HFF-Myc (cell line): ENCODE measurements around the gene MINK1.

Experiments
- DNase-seq: peaks from one replicate; pipeline ENCODE4 v3.0.0-alpha.2; 2011; ENCODE audit warnings: low read depth; ENCODE audit errors: extremely low read depth
- H3K4me3 ChIP-seq: replicated peaks from 2 replicates; pipeline ENCODE4 v1.5.1; 2011; ENCODE audit warnings: low read depth, mild to moderate bottlenecking, control low read depth, low read length
- TF ChIP-seq, protein P1 (sequence below): IDR thresholded peaks from 2 replicates; pipeline ENCODE4 v1.5.1; 2012; ENCODE audit warnings: mild to moderate bottlenecking, low read depth, low read length, control low read depth; ENCODE audit errors: missing control alignments

Gene MINK1

DNA sequence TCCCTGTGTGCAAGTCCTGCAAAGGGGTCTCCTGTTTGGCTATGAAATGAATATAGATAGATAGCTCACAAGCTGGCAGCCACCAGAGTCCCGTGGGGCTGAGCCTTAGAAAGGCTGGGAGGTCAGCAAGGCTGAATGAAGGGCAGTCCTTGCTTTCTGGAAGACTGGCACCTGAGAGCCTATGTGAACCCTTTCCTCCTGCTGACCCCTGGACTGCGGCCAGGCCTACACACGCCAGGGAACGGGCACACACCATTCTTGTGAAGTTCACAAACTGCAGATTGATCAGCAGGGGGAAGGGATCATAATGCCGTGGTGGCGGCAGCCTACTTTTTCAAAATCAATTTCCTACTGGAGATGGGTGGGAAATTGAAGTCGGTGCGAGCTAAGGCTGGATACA is 65.2 kb downstream of the MINK1 start:
- no peak overlapping the region for H3K4me3 ChIP-seq
- TF ChIP-seq, protein P1, sequence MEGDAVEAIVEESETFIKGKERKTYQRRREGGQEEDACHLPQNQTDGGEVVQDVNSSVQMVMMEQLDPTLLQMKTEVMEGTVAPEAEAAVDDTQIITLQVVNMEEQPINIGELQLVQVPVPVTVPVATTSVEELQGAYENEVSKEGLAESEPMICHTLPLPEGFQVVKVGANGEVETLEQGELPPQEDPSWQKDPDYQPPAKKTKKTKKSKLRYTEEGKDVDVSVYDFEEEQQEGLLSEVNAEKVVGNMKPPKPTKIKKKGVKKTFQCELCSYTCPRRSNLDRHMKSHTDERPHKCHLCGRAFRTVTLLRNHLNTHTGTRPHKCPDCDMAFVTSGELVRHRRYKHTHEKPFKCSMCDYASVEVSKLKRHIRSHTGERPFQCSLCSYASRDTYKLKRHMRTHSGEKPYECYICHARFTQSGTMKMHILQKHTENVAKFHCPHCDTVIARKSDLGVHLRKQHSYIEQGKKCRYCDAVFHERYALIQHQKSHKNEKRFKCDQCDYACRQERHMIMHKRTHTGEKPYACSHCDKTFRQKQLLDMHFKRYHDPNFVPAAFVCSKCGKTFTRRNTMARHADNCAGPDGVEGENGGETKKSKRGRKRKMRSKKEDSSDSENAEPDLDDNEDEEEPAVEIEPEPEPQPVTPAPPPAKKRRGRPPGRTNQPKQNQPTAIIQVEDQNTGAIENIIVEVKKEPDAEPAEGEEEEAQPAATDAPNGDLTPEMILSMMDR, result no peak
- no peak for DNase-seq

DNA sequence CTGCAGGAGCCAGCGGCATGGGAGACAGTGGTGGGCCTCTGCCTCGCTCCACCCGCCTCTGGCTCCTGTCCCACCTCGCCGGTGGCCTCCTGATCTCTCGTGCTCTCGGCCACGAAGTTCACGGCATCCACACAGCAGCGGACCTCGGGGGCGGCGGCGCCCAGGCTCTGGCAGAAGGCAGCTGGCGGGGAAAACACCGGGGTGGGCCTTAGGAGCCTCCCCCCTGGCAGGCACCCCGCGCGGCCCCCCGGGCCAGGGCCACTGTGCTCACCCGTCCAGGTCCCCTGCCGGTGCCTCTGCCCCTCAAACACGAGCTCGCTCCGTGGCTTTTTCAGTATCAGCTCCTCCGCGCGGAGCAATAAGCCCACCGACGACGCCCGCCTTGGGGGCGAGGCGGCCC is 65.8 kb downstream of the MINK1 start:
- DNase-seq, result no peak
- TF ChIP-seq, protein P1, result no peak
- H3K4me3 ChIP-seq, result peak overlapping the region; percentile 19

GRCh38 chr17:4899341-4900230 is 66.4 kb downstream of the MINK1 start, which contains the start of gene C17orf107:
Gene C17orf107, plus strand, starts transcription at chr17:4899536. Its CDS starts 227 bp downstream, at chr17:4899763.
- TF ChIP-seq, protein P1, result no peak
- peak; percentile 51 for DNase-seq
- peak within 1 kb of the TSS; percentile 19 for H3K4me3 ChIP-seq

DNA sequence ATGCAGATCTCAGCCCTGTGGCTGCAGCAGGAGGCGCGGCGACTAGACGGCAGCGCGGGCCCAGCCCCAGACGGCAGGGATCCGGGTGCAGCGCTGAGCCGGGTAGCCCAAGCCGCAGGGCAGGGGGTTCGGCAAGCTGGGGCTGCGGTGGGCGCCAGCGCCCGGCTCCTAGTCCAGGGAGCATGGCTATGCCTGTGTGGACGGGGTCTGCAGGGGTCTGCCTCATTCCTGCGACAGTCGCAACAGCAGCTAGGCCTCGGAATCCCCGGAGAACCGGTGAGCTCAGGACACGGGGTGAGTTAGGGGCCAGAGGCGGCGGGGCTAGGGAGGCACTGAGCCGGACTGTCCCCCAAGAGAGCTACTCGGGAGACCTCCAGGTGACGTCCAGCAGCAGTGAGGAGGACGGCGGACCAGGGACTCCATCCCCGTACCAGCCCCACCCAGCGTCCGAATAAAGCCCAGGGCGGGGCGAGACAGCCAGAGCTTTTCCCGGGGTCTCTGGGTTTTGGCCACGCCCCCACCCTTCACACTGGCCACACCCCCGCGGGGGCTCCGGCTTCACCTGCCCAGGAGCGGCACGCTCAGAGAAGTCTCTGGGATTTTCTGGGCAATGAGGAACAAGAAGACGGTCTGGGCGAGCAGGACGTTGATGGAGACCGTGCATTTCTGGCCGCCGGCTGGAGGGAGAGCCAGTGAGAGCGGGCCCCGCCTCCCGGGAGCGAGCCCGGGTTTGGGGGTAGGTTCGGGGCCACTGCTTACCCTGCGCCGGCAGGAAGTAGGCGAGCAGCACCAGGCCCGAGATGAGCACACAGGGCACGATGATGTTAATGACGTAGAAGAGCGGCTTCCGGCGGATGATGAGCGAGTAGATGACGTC is 67.3 kb downstream of the MINK1 start:
- H3K4me3 ChIP-seq, result no peak overlapping the region
- TF ChIP-seq, protein P1, result no peak
- no peak for DNase-seq

DNA sequence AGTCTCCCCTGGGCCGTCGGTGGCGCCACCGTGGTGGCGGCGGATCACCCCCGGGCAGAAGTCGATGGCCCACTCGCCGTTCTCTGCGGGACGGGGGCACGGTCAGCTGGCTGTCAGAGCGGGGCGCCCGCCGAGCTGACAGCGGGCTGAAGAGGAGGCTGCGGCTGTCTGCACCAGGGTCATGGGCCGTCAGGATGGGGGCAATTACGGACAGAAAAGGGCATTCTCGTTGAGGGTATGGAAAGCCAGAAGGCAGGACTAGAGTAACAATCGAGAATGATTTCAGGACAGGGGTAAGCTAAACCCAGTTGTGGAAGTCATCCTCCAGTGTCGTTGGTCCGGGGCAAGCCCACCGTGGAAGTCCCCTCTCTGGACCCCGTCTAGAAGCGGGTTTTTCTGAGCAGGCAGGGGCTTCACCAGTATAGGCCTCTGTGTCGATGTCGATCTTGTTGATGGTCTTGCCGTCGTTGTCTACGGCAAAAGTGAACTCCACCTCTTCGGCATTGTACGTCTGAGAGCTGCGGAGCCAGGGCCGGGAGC is 68.0 kb downstream of the MINK1 start:
- DNase-seq, result no peak
- H3K4me3 ChIP-seq, result no peak overlapping the region
- TF ChIP-seq, protein P1, result no peak

DNA sequence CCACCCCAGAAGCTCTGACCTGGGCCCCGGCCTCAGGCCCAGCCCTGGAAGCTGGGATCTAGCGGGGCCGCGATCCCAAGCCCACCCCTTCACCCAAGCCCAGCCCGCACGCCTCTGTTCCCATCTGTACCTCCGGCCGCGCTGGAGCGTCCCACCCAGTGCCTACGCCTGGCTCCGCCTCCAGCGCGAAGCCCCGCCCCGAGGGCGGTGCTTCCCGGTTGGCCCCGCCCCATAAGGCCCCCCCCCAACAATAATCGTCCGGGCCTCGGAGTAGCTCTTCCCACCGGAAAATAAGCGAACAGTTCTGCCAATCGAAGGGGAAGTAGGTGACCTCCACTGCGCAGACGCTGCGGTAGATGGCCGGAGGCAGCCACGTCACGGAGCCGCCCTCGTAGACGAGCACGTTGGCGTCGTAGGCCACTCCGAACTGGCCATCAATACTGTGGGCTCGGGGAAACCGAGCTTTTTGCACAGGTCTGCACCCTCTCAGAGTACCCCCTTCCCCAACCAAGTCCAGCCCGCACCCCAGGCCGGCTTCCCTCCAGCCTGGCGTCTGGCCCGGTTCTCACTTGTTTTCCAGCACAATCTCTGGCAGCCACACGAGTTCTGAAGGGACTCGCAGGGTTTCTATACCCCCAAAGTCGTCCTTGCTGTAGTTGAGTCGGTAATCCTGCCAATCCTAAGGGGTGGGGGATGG is 68.7 kb downstream of the MINK1 start:
- no peak for DNase-seq
- H3K4me3 ChIP-seq, result no peak overlapping the region
- TF ChIP-seq, protein P1, result no peak
